HepG2 (cell line): ENCODE data around the gene RNF133. TPM values are rescaled to one million over a fixed set of nuclear protein-coding genes. Genes with fewer than 3 reads are reported as not detected.
A peak's percentile ranks its signal among the peaks of the same experiment; 100 is the strongest.
"Not testable (repeated sequence)": the region's sequence is repeated elsewhere in the genome, so short reads cannot be mapped to it uniquely, and the experiment has no call there.

ENCODE experiments used
- ATF2 ChIP-seq: sonication (generic); formaldehyde crosslinking; IDR thresholded peaks from 2 replicates; pipeline ENCODE4 v1.4.0; 2020; ENCODE audit warnings: missing genetic modification reagents
- BRD4 ChIP-seq: sonication (generic); formaldehyde crosslinking; IDR thresholded peaks from 2 replicates; pipeline ENCODE4 v1.4.0; 2020; ENCODE audit warnings: missing genetic modification reagents
- CEBPG ChIP-seq: IDR thresholded peaks from 2 replicates; pipeline ENCODE4 v1.6.1; 2016
- HOXD1 ChIP-seq: sonication (generic); formaldehyde crosslinking; IDR thresholded peaks from 2 replicates; pipeline ENCODE4 v1.5.0; 2020; ENCODE audit warnings: missing genetic modification reagents
- PRDM10 ChIP-seq: sonication (generic); formaldehyde crosslinking; IDR thresholded peaks from 2 replicates; pipeline ENCODE4 v1.4.0; 2020; ENCODE audit warnings: low read depth, missing genetic modification reagents
- ZMYM2 ChIP-seq: sonication (generic); formaldehyde crosslinking; IDR thresholded peaks from 2 replicates; pipeline ENCODE4 v1.8.0; 2022; ENCODE audit warnings: mild to moderate bottlenecking, missing genetic modification reagents
- ZMYM4 ChIP-seq: sonication (generic); formaldehyde crosslinking; IDR thresholded peaks from 2 replicates; pipeline ENCODE4 v1.8.1; 2023; ENCODE audit warnings: mild to moderate bottlenecking, missing genetic modification reagents
- ZNF143 ChIP-seq: sonication (generic); formaldehyde crosslinking; IDR thresholded peaks from 2 replicates; pipeline ENCODE4 v1.4.0; 2020; ENCODE audit warnings: missing genetic modification reagents
- ZNF264 ChIP-seq: sonication (generic); formaldehyde crosslinking; IDR thresholded peaks from 2 replicates; pipeline ENCODE4 v1.4.0; 2020; ENCODE audit warnings: missing genetic modification reagents
- ZNF292 ChIP-seq: sonication (generic); formaldehyde crosslinking; IDR thresholded peaks from 2 replicates; pipeline ENCODE4 v1.8.1; 2022; ENCODE audit warnings: mild to moderate bottlenecking, low read depth, missing genetic modification reagents, borderline replicate concordance
- ZNF431 ChIP-seq: sonication (generic); formaldehyde crosslinking; IDR thresholded peaks from 2 replicates; pipeline ENCODE4 v1.9.0; 2022; ENCODE audit warnings: missing genetic modification reagents, low read depth, mild to moderate bottlenecking, borderline replicate concordance
- polyA plus RNA-seq, 8 experiments: library from polyadenylated mRNA; depleted of rRNA in 3 of 8; stranded (reverse) in 7 of 8; unstranded in 1 of 8; fragments of >200 nt; fragmentation: Illumina TruSeq in 4 of 8; extraction: Trizol in 4 of 8; gene quantifications; 2 replicates each; pipeline versions ENCODE4 v1.2.1 to v1.2.3, GENCODE V29; 2011 to 2016; ENCODE audit warnings: low read depth in 4 of 8, missing spikeins in 1 of 8, mixed read lengths in 1 of 8; ENCODE audit not compliant: insufficient read depth in 1 of 8
- total RNA-seq, 5 experiments: library from RNA; depleted of rRNA; stranded (reverse); fragments of >200 nt; fragmentation: Illumina TruSeq; extraction: Trizol; gene quantifications; 2 replicates each; pipeline ENCODE4 v1.2.3, GENCODE V29; 2016; ENCODE audit warnings: low read depth in 1 of 5
- TF ChIP-seq, protein P1 (sequence below), 2 experiments: sonication (generic) in 1 of 2; formaldehyde crosslinking in 1 of 2; IDR thresholded peaks; 2 replicates each; pipeline versions ENCODE4 v1.5.1 to v1.6.1; 2011 to 2020; ENCODE audit warnings: borderline replicate concordance in 1 of 2, low read depth in 1 of 2, low read length in 1 of 2, mild to moderate bottlenecking in 1 of 2, missing genetic modification reagents in 1 of 2, moderate library complexity in 1 of 2
- TF ChIP-seq, protein P2 (sequence below): sonication (generic); formaldehyde crosslinking; IDR thresholded peaks from 2 replicates; pipeline ENCODE4 v1.4.0; 2020; ENCODE audit warnings: missing genetic modification reagents
- TF ChIP-seq, protein P3 (sequence below): sonication (generic); formaldehyde crosslinking; IDR thresholded peaks from 2 replicates; pipeline ENCODE4 v1.4.0; 2020; ENCODE audit warnings: missing genetic modification reagents
- TF ChIP-seq, protein P4 (sequence below): sonication (generic); formaldehyde crosslinking; conservative IDR thresholded peaks from 2 replicates; pipeline ENCODE4 v1.4.0; 2020; ENCODE audit warnings: mild to moderate bottlenecking, missing genetic modification reagents, moderate library complexity

Gene RNF133
- total and polyA plus RNA-seq, 2 of the 13 experiments (the other 11 are each of a cell fraction or from before 2014, with no cell fraction given), result 0.13 to 1.00 TPM

- TF ChIP-seq PRDM10 (peak; percentile 74), CEBPG (peak; percentile 60), BRD4 (CRISPR knock-in tag) (peak; percentile 44; the same call in 1 of the 2 replicates), ZMYM2 (peak; percentile 81; the same call in 1 of the 2 replicates), ZNF431 (CRISPR knock-in tag) (peak; percentile 35; the same call in 1 of the 2 replicates), ZNF264 (CRISPR knock-in tag) (peak; percentile 45; the same call in 1 of the 2 replicates), ZNF292 (CRISPR knock-in tag) (0 out of 2 replicates have a peak, but pooled peaks have one; percentile 16), ZNF143 (CRISPR knock-in tag) (0 out of 2 replicates have a peak, but pooled peaks have one; percentile 35), HOXD1 (CRISPR knock-in tag) (0 out of 2 replicates have a peak, but pooled peaks have one; percentile 62), ZMYM4 (CRISPR knock-in tag) (peak; percentile 95), ATF2 (CRISPR knock-in tag) (peak; percentile 94)
- TF ChIP-seq, protein P1, sequence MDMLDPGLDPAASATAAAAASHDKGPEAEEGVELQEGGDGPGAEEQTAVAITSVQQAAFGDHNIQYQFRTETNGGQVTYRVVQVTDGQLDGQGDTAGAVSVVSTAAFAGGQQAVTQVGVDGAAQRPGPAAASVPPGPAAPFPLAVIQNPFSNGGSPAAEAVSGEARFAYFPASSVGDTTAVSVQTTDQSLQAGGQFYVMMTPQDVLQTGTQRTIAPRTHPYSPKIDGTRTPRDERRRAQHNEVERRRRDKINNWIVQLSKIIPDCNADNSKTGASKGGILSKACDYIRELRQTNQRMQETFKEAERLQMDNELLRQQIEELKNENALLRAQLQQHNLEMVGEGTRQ (IDR thresholded peaks at IDR 0.05; ENCODE audit: low read depth, low read length), result not testable (repeated sequence)
- TF ChIP-seq, protein P1 (CRISPR knock-in tag; IDR thresholded peaks at IDR 0.05; ENCODE audit: borderline replicate concordance), result peak; percentile 74; the same call in 1 of the 2 replicates
- TF ChIP-seq, protein P2, sequence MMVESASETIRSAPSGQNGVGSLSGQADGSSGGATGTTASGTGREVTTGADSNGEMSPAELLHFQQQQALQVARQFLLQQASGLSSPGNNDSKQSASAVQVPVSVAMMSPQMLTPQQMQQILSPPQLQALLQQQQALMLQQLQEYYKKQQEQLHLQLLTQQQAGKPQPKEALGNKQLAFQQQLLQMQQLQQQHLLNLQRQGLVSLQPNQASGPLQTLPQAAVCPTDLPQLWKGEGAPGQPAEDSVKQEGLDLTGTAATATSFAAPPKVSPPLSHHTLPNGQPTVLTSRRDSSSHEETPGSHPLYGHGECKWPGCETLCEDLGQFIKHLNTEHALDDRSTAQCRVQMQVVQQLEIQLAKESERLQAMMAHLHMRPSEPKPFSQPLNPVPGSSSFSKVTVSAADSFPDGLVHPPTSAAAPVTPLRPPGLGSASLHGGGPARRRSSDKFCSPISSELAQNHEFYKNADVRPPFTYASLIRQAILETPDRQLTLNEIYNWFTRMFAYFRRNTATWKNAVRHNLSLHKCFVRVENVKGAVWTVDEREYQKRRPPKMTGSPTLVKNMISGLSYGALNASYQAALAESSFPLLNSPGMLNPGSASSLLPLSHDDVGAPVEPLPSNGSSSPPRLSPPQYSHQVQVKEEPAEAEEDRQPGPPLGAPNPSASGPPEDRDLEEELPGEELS (CRISPR knock-in tag), result peak; percentile 95
- TF ChIP-seq, protein P3, sequence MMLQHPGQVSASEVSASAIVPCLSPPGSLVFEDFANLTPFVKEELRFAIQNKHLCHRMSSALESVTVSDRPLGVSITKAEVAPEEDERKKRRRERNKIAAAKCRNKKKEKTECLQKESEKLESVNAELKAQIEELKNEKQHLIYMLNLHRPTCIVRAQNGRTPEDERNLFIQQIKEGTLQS (CRISPR knock-in tag), result peak; percentile 39; the same call in 1 of the 2 replicates
- TF ChIP-seq, protein P4, sequence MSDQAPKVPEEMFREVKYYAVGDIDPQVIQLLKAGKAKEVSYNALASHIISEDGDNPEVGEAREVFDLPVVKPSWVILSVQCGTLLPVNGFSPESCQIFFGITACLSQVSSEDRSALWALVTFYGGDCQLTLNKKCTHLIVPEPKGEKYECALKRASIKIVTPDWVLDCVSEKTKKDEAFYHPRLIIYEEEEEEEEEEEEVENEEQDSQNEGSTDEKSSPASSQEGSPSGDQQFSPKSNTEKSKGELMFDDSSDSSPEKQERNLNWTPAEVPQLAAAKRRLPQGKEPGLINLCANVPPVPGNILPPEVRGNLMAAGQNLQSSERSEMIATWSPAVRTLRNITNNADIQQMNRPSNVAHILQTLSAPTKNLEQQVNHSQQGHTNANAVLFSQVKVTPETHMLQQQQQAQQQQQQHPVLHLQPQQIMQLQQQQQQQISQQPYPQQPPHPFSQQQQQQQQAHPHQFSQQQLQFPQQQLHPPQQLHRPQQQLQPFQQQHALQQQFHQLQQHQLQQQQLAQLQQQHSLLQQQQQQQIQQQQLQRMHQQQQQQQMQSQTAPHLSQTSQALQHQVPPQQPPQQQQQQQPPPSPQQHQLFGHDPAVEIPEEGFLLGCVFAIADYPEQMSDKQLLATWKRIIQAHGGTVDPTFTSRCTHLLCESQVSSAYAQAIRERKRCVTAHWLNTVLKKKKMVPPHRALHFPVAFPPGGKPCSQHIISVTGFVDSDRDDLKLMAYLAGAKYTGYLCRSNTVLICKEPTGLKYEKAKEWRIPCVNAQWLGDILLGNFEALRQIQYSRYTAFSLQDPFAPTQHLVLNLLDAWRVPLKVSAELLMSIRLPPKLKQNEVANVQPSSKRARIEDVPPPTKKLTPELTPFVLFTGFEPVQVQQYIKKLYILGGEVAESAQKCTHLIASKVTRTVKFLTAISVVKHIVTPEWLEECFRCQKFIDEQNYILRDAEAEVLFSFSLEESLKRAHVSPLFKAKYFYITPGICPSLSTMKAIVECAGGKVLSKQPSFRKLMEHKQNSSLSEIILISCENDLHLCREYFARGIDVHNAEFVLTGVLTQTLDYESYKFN, result peak; percentile 91
These were observed 19.6 kb downstream of the RNF133 start (continued) for GRCh38 chr7:122679269-122679709.
